HEK293 (cell line): ENCODE data around the gene PIK3R1.

Experiments used
- CTCF ChIA-PET: fragments of 350-600 bp; formaldehyde crosslinking; extraction: SDS; loops from one replicate; lab custom pipeline; 2021; ENCODE audit warnings: antibody characterized with exemption; lab: Yijun Ruan, JAX
- POLR2A ChIA-PET: fragments of 300-600 bp; formaldehyde crosslinking; extraction: SDS; loops from one replicate; lab custom pipeline; 2020; ENCODE audit warnings: antibody characterized with exemption, inconsistent platforms; lab: Yijun Ruan, JAX
- H3K27ac ChIP-seq: fragments of 200-500 bp; sonication (Bioruptor generic); 2 replicates; pipeline ENCODE4 v1.5.1; 2014; ENCODE audit warnings: low read depth, low read length, control low read depth, inconsistent platforms; ENCODE audit errors: extremely low read depth
- H3K36me3 ChIP-seq, 2 experiments: fragments of 200-500 bp in 1 of 2; sonication (Bioruptor generic) in 1 of 2; 1 replicate in 1 of 2; 2 replicates in 1 of 2; pipeline ENCODE4 v1.5.1; 2014 to 2017; ENCODE audit warnings: inconsistent platforms in 2 of 2, low read length in 2 of 2; ENCODE audit not compliant: control insufficient read depth in 2 of 2, insufficient read depth in 1 of 2
- H3K4me1 ChIP-seq: fragments of 200-500 bp; sonication (Bioruptor generic); 2 replicates; pipeline ENCODE4 v1.5.1; 2014; ENCODE audit warnings: mild to moderate bottlenecking, low read length, inconsistent platforms; ENCODE audit not compliant: control insufficient read depth, insufficient read depth
- H3K4me3 ChIP-seq: 2 replicates; pipeline ENCODE4 v1.5.1; 2011; ENCODE audit warnings: low read depth, mild to moderate bottlenecking, control low read depth, low read length, moderate library complexity
- H3K9me3 ChIP-seq: fragments of 200-500 bp; sonication (Bioruptor generic); 2 replicates; pipeline ENCODE4 v1.5.1; 2014; ENCODE audit warnings: low read depth, low read length, inconsistent platforms; ENCODE audit not compliant: control insufficient read depth, insufficient read depth
- FEZF1 ChIP-seq: fragments of 450-650 bp; formaldehyde crosslinking; IDR thresholded peaks from 2 replicates; pipeline ENCODE4 v1.5.1; 2016; ENCODE audit warnings: missing biosample characterization, missing genetic modification characterization
- HIC1 ChIP-seq: fragments of 450-650 bp; formaldehyde crosslinking; IDR thresholded peaks from 2 replicates; pipeline ENCODE4 v1.5.1; 2016; ENCODE audit warnings: missing biosample characterization, missing genetic modification characterization
- HOXC10 ChIP-seq: sonication (generic); formaldehyde crosslinking; IDR thresholded peaks from 2 replicates; pipeline ENCODE4 v1.8.1; 2023; ENCODE audit warnings: mild to moderate bottlenecking, missing genetic modification reagents
- KLF1 ChIP-seq: fragments of 450-650 bp; formaldehyde crosslinking; IDR thresholded peaks from 2 replicates; pipeline ENCODE4 v1.5.1; 2016; ENCODE audit warnings: missing biosample characterization, missing genetic modification characterization
- KLF7 ChIP-seq: fragments of 450-650 bp; formaldehyde crosslinking; IDR thresholded peaks from 2 replicates; pipeline ENCODE4 v1.5.1; 2016; ENCODE audit warnings: missing biosample characterization, missing genetic modification characterization, borderline replicate concordance
- OVOL3 ChIP-seq: fragments of 450-650 bp; formaldehyde crosslinking; IDR thresholded peaks from 2 replicates; pipeline ENCODE4 v1.5.1; 2016; ENCODE audit warnings: missing biosample characterization, missing genetic modification characterization
- PATZ1 ChIP-seq: fragments of 450-650 bp; formaldehyde crosslinking; IDR thresholded peaks from 2 replicates; pipeline ENCODE4 v1.5.1; 2016; ENCODE audit warnings: missing biosample characterization, missing genetic modification characterization
- PRDM2 ChIP-seq: fragments of 450-650 bp; formaldehyde crosslinking; IDR thresholded peaks from 2 replicates; pipeline ENCODE4 v1.5.1; 2016; ENCODE audit warnings: missing biosample characterization, missing genetic modification characterization, borderline replicate concordance
- ZBTB21 ChIP-seq: fragments of 450-650 bp; formaldehyde crosslinking; IDR thresholded peaks from 2 replicates; pipeline ENCODE4 v1.5.1; 2017; ENCODE audit warnings: missing biosample characterization, missing genetic modification characterization
- ZNF121 ChIP-seq: fragments of 450-650 bp; formaldehyde crosslinking; IDR thresholded peaks from 2 replicates; pipeline ENCODE4 v1.5.1; 2016; ENCODE audit warnings: missing biosample characterization, missing genetic modification characterization
- ZNF184 ChIP-seq: fragments of 450-650 bp; IDR thresholded peaks from 2 replicates; pipeline ENCODE4 v1.5.1; 2018; ENCODE audit warnings: missing biosample characterization, mild to moderate bottlenecking, missing genetic modification characterization
- ZNF362 ChIP-seq: fragments of 450-650 bp; formaldehyde crosslinking; IDR thresholded peaks from 2 replicates; pipeline ENCODE4 v1.5.1; 2016; ENCODE audit warnings: missing biosample characterization, missing genetic modification characterization
- ZNF433 ChIP-seq: fragments of 450-650 bp; formaldehyde crosslinking; IDR thresholded peaks from 2 replicates; pipeline ENCODE4 v1.5.1; 2016; ENCODE audit warnings: missing biosample characterization, missing genetic modification characterization, low read depth
- ZNF48 ChIP-seq: fragments of 450-650 bp; formaldehyde crosslinking; IDR thresholded peaks from 2 replicates; pipeline ENCODE4 v1.5.1; 2016; ENCODE audit warnings: missing biosample characterization, missing genetic modification characterization
- ZNF558 ChIP-seq: fragments of 450-650 bp; formaldehyde crosslinking; IDR thresholded peaks from 2 replicates; pipeline ENCODE4 v1.5.1; 2016; ENCODE audit warnings: missing biosample characterization, missing genetic modification characterization
- ZNF596 ChIP-seq: fragments of 450-650 bp; IDR thresholded peaks from 2 replicates; pipeline ENCODE4 v1.5.0; 2018; ENCODE audit warnings: missing biosample characterization, mild to moderate bottlenecking, missing genetic modification characterization, moderate library complexity
- ZNF701 ChIP-seq: fragments of 450-650 bp; formaldehyde crosslinking; IDR thresholded peaks from 2 replicates; pipeline ENCODE4 v1.5.1; 2016; ENCODE audit warnings: missing biosample characterization, missing genetic modification characterization
- ZNF747 ChIP-seq: fragments of 450-650 bp; formaldehyde crosslinking; IDR thresholded peaks from 2 replicates; pipeline ENCODE4 v1.5.1; 2016; ENCODE audit warnings: missing biosample characterization, missing genetic modification characterization
- ZNF791 ChIP-seq: fragments of 450-650 bp; formaldehyde crosslinking; IDR thresholded peaks from 2 replicates; pipeline ENCODE4 v1.5.1; 2016; ENCODE audit warnings: missing biosample characterization, missing genetic modification characterization
- ZNF843 ChIP-seq: fragments of 450-650 bp; formaldehyde crosslinking; IDR thresholded peaks from 2 replicates; pipeline ENCODE4 v1.5.1; 2016; ENCODE audit warnings: missing biosample characterization, missing genetic modification characterization

Gene PIK3R1

GRCh38 chr5:68226546-68227073, 11.1 kb downstream of the PIK3R1 start:
- Histone ChIP-seq H3K4me1 (peaks cover 15% of the 10 kb centered on the region), H3K27ac (no peak overlapping the region), H3K36me3 (peaks cover 0 to 12% of the 10 kb centered on the region in 2 experiments; a peak in 2 of 3 replicates), H3K4me3 (no peak overlapping the region), H3K9me3 (no peaks in the 10 kb centered on the region)
- TF ChIP-seq ZNF701 (tag by site-specific recombination): no peak
- no peak for TF ChIP-seq ZNF843 (tag by site-specific recombination)
- TF ChIP-seq OVOL3 (tag by site-specific recombination): no peak
- no peak for TF ChIP-seq HIC1
- TF ChIP-seq ZNF558 (tag by site-specific recombination): no peak
- ChIA-PET CTCF (interaction anchor here (1.5 kb wide), 1 partner anchor 10 kb away, joined by 3 read pairs; no protein-coding TSS in a partner anchor), POLR2A (no interaction called here)

GRCh38 chr5:68227532-68228160, 12.1 kb downstream of the PIK3R1 start:
- Histone ChIP-seq H3K4me1 (peaks cover 21% of the 10 kb centered on the region), H3K4me3 (no peak overlapping the region), H3K27ac (no peak overlapping the region), H3K36me3 (peaks cover 0 to 12% of the 10 kb centered on the region in 2 experiments; a peak in 2 of 3 replicates), H3K9me3 (no peaks in the 10 kb centered on the region)
- POLR2A ChIA-PET: no interaction called here
- CTCF ChIA-PET: interaction anchor here (0.6 to 1.0 kb wide), 3 partner anchors 12 to 626 kb away, joined by 3 to 4 read pairs (median 3); partner anchors contain the start of gene PIK3R1
- no peak for TF ChIP-seq HOXC10 (CRISPR knock-in tag)
- TF ChIP-seq ZNF747: no peak
- no peak for TF ChIP-seq KLF1 (tag by site-specific recombination)
- no peak for TF ChIP-seq ZNF433
- no peak for TF ChIP-seq ZNF184
- TF ChIP-seq ZNF791 (tag by site-specific recombination): no peak
- TF ChIP-seq ZBTB21 (tag by site-specific recombination): no peak
- no peak for TF ChIP-seq PATZ1
- no peak for TF ChIP-seq HIC1
- no peak for TF ChIP-seq ZNF121 (tag by site-specific recombination)
- TF ChIP-seq PRDM2: no peak
- no peak for TF ChIP-seq FEZF1 (tag by site-specific recombination)
- TF ChIP-seq ZNF596 (tag by site-specific recombination): no peak
- TF ChIP-seq ZNF362: no peak
- TF ChIP-seq ZNF48 (tag by site-specific recombination): no peak
- TF ChIP-seq KLF7: no peak
